ENCODE results near the gene ECT2. TPM values are rescaled to one million over a fixed set of nuclear protein-coding genes. Genes with fewer than 3 reads are reported as not detected.

Gene ECT2
- total and polyA plus RNA-seq, 2 of the 8 experiments (the other 6 are each of a cell fraction or from before 2014, with no cell fraction given), result 19.5 to 88.7 TPM

DNA sequence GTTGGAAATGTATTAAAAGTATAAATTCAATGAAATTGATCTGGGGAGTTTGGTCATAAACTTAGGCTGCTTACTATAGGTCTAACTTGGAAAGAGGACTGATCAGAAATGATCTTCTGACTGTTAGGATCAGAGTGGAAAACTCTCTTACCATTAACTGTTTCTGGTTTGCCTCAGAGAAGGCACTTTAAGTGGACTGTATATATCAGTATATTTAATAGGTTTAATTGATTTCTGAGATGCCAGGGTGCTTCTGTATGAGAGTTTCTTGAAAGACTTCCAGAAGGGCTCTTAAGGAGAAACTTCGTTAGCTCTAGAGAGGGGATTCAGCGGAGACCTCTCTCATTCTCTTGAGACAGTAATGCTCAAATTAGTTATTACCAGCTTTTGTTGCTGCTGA, 36.5 kb downstream of the ECT2 start:
- no peaks in the 10 kb centered on the region for H4K20me1 ChIP-seq (replicated peaks in 1 of 2; ENCODE audit: control insufficient read depth in 1 of 2, insufficient read depth in 2 of 2, low read length in 2 of 2)
- H2AK5ac ChIP-seq (ENCODE audit: low read depth, low read length), result no peak overlapping the region
- H3K23ac ChIP-seq (ENCODE audit: insufficient read length), result no peak overlapping the region
- WGBS, 2 experiments (ENCODE audit: extremely low coverage in 1 of 2, insufficient coverage in 1 of 2, insufficient read length in 1 of 2, insufficient replicate concordance in 2 of 2, low coverage in 1 of 2, low lambda C conversion rate in 2 of 2, missing lambda C conversion rate in 1 of 2), result 89% methylated on average over 2 of the region's 2 CpGs; no CpG with 5 or more reads in 1 of the 2 experiments
- H3K4me3 ChIP-seq (ENCODE audit: extremely low read depth in 1 of 4, insufficient read depth in 2 of 4, low read depth in 3 of 4, low read length in 4 of 4), result no peak overlapping the region
- H4K8ac ChIP-seq (ENCODE audit: extremely low read depth, insufficient read depth, low read length), result no peak overlapping the region
- DNase-seq (ENCODE audit: low read depth in 1 of 2, low spot score in 2 of 2), result no peak
- H3K79me2 ChIP-seq (ENCODE audit: control insufficient read depth in 1 of 2, insufficient read depth in 2 of 2, low read length in 2 of 2), result no peaks in the 10 kb centered on the region
- no peak for FAIRE-seq
- H3K23me2 ChIP-seq (ENCODE audit: low read depth, low read length), result no peaks in the 10 kb centered on the region
- no peak overlapping the region for H4K5ac ChIP-seq (ENCODE audit: insufficient read length, low read depth, low read length)
- H3K36me3 ChIP-seq (ENCODE audit: control insufficient read depth in 2 of 4, insufficient read depth in 4 of 4, low read length in 3 of 4), result peaks cover 15 to 87% (median 35%) of the 10 kb centered on the region in 4 experiments
- H3K27me3 ChIP-seq (replicated peaks in 1 of 4; ENCODE audit: control insufficient read depth in 3 of 4, extremely low read depth in 1 of 4, insufficient read depth in 3 of 4, low read length in 3 of 4), result no peaks in the 10 kb centered on the region
- H3K27ac ChIP-seq (ENCODE audit: low read depth, low read length), result no peak overlapping the region
- no peak overlapping the region for H3K4me2 ChIP-seq (ENCODE audit: insufficient read depth in 1 of 2, low read depth in 2 of 2, low read length in 2 of 2)
- no peak overlapping the region for H3K9ac ChIP-seq (replicated peaks in 1 of 4; ENCODE audit: extremely low read depth in 1 of 4, low read depth in 3 of 4, low read length in 3 of 4)
- POLR2A ChIA-PET (ENCODE audit: partially characterized antibody), result no interaction called here
- H3K4ac ChIP-seq (replicated peaks; ENCODE audit: insufficient read length, low read depth, low read length), result no peak overlapping the region
- no peak overlapping the region for H2BK5ac ChIP-seq (ENCODE audit: low read depth, low read length)
- no peaks in the 10 kb centered on the region for H3K4me1 ChIP-seq (replicated peaks in 1 of 4; ENCODE audit: control insufficient read depth in 3 of 4, insufficient read depth in 4 of 4, low read length in 3 of 4)
- no peak overlapping the region for H4K91ac ChIP-seq (replicated peaks; ENCODE audit: insufficient read length, low read length)
- no peak overlapping the region for H2BK120ac ChIP-seq (replicated peaks; ENCODE audit: low read depth, low read length)
- H3K9me3 ChIP-seq (ENCODE audit: insufficient read depth in 2 of 2, low read depth in 1 of 2, low read length in 1 of 2), result no peaks in the 10 kb centered on the region
- H2BK20ac ChIP-seq (ENCODE audit: low read length), result no peak overlapping the region
- no peak overlapping the region for H3K56ac ChIP-seq (replicated peaks; ENCODE audit: insufficient read length, low read depth, low read length)
- no peak overlapping the region for H2AFZ ChIP-seq (ENCODE audit: low read length)
- H3K18ac ChIP-seq (ENCODE audit: extremely low read depth, low read length), result no peak overlapping the region
- CTCF ChIA-PET (ENCODE audit: partially characterized antibody), result interaction anchor here (1.2 kb wide), 1 partner anchor 14 kb away, joined by 3 read pairs; no protein-coding TSS in a partner anchor
- no peaks in the 10 kb centered on the region for H3K79me1 ChIP-seq (ENCODE audit: low read depth, low read length)
- no peak overlapping the region for H2BK12ac ChIP-seq (ENCODE audit: low read depth, low read length)
- H3K14ac ChIP-seq (ENCODE audit: insufficient read length), result no peak overlapping the region
- no peak overlapping the region for H2BK15ac ChIP-seq (ENCODE audit: low read length)
- TF ChIP-seq MAFK (IDR thresholded peaks at IDR 0.05; ENCODE audit: low read depth, low read length), result no peak
- no peak for TF ChIP-seq NANOG (IDR thresholded peaks at IDR 0.05; ENCODE audit: insufficient read depth, low read depth, low read length, poor library complexity, severe bottlenecking)
- no peak for TF ChIP-seq KDM4A (IDR thresholded peaks at IDR 0.05; ENCODE audit: low read depth, low read length, severe bottlenecking)
- no peak for TF ChIP-seq ASH2L (IDR thresholded peaks at IDR 0.05; ENCODE audit: low read length)
- TF ChIP-seq RXRA (IDR thresholded peaks at IDR 0.05; ENCODE audit: insufficient read depth, low read depth, low read length), result no peak
- no peak for TF ChIP-seq CHD2 (IDR thresholded peaks at IDR 0.05; ENCODE audit: low read length)
- no peak for TF ChIP-seq CBX8 (IDR thresholded peaks at IDR 0.05; ENCODE audit: borderline replicate concordance, low read depth, low read length)
- TF ChIP-seq PHF8 (conservative IDR thresholded peaks at IDR 0.05; ENCODE audit: low read depth, low read length), result no peak
- no peak for TF ChIP-seq SIRT6 (IDR thresholded peaks at IDR 0.05; ENCODE audit: low read length)
- TF ChIP-seq, protein P1, sequence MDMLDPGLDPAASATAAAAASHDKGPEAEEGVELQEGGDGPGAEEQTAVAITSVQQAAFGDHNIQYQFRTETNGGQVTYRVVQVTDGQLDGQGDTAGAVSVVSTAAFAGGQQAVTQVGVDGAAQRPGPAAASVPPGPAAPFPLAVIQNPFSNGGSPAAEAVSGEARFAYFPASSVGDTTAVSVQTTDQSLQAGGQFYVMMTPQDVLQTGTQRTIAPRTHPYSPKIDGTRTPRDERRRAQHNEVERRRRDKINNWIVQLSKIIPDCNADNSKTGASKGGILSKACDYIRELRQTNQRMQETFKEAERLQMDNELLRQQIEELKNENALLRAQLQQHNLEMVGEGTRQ (IDR thresholded peaks at IDR 0.05; ENCODE audit: low read length), result no peak
- TF ChIP-seq, protein P2, sequence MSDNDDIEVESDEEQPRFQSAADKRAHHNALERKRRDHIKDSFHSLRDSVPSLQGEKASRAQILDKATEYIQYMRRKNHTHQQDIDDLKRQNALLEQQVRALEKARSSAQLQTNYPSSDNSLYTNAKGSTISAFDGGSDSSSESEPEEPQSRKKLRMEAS (IDR thresholded peaks at IDR 0.05), result no peak
